ENCODE data around the gene B2M. TPM values are rescaled to one million over a fixed set of nuclear protein-coding genes. Genes with fewer than 3 reads are reported as not detected.
"Not testable (repeated sequence)": the region's sequence is repeated elsewhere in the genome, so short reads cannot be mapped to it uniquely, and the experiment has no call there.

Gene B2M
- total RNA-seq, 1 experiment from 2014 or later = 506 TPM

DNA sequence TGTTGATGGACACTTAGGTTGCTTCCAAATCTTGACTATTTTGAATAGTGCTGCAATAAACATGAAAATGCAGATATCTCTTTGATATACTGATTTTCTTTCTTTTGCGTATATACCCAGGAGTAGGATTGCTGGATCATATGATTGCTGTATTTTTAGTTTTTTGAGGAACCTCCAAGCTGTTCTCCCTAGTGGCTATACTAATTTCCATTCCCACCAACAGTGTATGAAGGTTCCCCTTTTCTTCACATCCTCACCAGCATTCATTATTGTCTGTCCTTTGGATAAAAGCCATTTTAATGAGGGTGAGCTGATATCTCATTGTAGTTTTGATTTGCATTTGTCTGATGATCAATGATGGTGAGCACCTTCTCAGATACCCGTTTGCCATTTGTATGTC lies 12.7 kb upstream of the B2M start:
- no peak for DNase-seq (ENCODE audit: low spot score)

DNA sequence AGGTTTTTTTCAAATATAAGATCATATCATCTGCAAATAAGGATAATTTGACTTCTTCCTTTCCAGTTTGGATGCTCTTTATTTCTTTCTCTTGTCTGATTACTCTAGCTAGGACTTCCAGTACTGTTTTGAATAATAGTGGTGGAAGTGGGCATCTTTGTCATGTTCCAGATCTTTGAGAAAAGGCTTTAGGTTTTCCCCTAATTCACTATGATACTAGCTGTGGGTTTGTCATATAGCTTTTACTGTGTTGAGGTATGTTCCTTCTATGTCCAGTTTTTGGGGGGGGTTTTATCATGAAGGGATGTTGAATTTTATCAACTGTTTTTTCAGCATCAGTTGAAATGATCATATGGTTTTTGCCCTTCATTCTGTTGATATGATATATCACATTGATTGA lies 10.6 kb upstream of the B2M start:
- DNase-seq (ENCODE audit: low spot score) = not testable (repeated sequence)

DNA sequence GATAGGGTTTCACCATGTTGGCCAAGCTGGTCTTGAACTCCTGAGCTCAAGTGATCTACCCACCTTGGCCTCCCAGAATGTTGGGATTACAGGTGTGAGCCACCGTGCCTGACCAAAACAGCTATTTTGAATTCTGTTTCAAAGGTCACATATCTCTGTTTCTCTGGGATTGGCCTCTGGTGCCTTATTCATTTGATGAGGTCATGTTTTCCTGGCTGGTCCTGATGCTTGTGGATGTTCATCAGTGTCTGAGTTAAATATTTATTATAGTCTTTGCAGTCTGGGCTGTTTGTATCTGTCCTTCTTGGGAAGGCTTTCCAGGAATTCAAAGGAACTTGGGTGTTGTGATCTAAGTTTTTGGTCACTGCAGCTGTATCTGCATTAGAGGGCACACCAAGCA lies 5.3 kb upstream of the B2M start:
- no peak for DNase-seq (ENCODE audit: low spot score)

DNA sequence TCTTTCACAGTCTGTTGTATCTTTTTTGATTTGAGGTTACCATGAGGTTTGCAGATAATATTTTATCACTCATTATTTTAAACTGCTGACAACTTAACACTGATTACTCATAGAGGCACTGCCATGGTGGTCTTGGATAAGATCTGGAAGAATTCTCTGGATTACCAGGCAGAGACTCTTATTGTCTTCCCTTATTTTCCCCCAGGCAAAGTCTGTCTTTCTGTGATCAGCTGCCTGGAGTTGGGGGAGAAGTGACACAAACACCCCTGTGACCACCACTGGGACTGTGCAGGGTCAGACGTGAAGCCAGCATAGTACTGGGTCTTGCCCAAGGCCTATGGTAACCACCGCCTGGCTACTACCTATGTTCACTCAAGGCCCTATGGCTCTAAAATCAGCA lies 4.9 kb upstream of the B2M start:
- DNase-seq (ENCODE audit: low spot score) = no peak

DNA sequence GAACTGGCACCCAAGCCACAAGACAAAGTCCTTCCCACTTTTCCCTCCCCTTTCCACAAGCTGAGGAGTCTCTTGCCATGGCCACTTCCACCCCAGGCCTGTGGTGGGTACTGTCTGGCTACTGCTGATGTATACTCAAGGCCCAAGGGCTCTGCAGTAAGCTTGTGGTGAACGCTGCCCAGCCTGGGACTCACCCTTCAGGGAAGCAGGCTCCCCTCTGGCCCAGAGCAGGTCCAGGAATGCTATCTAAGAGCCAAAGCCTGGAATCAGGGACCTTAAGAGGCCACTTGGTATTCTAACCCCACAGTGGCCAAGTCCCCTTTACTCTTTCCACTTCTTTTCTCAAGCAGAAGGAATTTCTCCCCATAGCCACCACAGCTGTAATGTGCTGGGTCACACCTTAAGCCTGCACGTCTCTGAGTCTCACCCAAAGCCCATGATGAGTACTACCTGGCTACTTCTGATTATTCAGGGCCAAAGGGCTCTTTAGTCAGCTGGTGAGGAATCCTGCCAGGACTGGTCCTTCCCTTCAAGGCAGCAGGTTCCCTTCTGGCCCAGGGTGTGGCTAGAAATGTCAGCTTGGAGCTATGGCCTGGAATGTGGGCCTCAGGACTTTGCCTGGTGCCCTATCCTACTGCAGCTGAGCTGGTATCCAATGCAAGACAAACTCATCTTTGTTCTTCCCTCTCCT lies 4.2 kb upstream of the B2M start:
- DNase-seq (ENCODE audit: low spot score) = peak; percentile 57

DNA sequence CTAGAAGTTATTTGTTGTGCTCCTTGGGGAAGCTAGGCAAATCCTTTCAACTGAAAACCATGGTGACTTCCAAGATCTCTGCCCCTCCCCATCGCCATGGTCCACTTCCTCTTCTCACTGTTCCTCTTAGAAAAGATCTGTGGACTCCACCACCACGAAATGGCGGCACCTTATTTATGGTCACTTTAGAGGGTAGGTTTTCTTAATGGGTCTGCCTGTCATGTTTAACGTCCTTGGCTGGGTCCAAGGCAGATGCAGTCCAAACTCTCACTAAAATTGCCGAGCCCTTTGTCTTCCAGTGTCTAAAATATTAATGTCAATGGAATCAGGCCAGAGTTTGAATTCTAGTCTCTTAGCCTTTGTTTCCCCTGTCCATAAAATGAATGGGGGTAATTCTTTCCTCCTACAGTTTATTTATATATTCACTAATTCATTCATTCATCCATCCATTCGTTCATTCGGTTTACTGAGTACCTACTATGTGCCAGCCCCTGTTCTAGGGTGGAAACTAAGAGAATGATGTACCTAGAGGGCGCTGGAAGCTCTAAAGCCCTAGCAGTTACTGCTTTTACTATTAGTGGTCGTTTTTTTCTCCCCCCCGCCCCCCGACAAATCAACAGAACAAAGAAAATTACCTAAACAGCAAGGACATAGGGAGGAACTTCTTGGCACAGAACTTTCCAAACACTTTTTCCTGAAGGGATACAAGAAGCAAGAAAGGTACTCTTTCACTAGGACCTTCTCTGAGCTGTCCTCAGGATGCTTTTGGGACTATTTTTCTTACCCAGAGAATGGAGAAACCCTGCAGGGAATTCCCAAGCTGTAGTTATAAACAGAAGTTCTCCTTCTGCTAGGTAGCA lies 851 bp upstream of the B2M start:
- DNase-seq (ENCODE audit: low spot score) = no peak

DNA sequence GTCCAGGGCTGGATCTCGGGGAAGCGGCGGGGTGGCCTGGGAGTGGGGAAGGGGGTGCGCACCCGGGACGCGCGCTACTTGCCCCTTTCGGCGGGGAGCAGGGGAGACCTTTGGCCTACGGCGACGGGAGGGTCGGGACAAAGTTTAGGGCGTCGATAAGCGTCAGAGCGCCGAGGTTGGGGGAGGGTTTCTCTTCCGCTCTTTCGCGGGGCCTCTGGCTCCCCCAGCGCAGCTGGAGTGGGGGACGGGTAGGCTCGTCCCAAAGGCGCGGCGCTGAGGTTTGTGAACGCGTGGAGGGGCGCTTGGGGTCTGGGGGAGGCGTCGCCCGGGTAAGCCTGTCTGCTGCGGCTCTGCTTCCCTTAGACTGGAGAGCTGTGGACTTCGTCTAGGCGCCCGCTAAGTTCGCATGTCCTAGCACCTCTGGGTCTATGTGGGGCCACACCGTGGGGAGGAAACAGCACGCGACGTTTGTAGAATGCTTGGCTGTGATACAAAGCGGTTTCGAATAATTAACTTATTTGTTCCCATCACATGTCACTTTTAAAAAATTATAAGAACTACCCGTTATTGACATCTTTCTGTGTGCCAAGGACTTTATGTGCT lies 527 bp downstream of the B2M start:
- peak; percentile 61 for DNase-seq (ENCODE audit: low spot score)

DNA sequence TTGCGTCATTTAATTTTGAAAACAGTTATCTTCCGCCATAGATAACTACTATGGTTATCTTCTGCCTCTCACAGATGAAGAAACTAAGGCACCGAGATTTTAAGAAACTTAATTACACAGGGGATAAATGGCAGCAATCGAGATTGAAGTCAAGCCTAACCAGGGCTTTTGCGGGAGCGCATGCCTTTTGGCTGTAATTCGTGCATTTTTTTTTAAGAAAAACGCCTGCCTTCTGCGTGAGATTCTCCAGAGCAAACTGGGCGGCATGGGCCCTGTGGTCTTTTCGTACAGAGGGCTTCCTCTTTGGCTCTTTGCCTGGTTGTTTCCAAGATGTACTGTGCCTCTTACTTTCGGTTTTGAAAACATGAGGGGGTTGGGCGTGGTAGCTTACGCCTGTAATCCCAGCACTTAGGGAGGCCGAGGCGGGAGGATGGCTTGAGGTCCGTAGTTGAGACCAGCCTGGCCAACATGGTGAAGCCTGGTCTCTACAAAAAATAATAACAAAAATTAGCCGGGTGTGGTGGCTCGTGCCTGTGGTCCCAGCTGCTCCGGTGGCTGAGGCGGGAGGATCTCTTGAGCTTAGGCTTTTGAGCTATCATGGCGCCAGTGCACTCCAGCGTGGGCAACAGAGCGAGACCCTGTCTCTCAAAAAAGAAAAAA lies 1.2 kb downstream of the B2M start:
- peak; percentile 79 for DNase-seq (ENCODE audit: low spot score)

DNA sequence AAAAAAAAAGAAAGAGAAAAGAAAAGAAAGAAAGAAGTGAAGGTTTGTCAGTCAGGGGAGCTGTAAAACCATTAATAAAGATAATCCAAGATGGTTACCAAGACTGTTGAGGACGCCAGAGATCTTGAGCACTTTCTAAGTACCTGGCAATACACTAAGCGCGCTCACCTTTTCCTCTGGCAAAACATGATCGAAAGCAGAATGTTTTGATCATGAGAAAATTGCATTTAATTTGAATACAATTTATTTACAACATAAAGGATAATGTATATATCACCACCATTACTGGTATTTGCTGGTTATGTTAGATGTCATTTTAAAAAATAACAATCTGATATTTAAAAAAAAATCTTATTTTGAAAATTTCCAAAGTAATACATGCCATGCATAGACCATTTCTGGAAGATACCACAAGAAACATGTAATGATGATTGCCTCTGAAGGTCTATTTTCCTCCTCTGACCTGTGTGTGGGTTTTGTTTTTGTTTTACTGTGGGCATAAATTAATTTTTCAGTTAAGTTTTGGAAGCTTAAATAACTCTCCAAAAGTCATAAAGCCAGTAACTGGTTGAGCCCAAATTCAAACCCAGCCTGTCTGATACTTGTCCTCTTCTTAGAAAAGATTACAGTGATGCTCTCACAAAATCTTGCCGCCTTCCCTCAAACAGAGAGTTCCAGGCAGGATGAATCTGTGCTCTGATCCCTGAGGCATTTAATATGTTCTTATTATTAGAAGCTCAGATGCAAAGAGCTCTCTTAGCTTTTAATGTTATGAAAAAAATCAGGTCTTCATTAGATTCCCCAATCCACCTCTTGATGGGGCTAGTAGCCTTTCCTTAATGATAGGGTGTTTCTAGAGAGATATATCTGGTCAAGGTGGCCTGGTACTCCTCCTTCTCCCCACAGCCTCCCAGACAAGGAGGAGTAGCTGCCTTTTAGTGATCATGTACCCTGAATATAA lies 2.0 kb downstream of the B2M start:
- peak; percentile 70 for DNase-seq (ENCODE audit: low spot score)

DNA sequence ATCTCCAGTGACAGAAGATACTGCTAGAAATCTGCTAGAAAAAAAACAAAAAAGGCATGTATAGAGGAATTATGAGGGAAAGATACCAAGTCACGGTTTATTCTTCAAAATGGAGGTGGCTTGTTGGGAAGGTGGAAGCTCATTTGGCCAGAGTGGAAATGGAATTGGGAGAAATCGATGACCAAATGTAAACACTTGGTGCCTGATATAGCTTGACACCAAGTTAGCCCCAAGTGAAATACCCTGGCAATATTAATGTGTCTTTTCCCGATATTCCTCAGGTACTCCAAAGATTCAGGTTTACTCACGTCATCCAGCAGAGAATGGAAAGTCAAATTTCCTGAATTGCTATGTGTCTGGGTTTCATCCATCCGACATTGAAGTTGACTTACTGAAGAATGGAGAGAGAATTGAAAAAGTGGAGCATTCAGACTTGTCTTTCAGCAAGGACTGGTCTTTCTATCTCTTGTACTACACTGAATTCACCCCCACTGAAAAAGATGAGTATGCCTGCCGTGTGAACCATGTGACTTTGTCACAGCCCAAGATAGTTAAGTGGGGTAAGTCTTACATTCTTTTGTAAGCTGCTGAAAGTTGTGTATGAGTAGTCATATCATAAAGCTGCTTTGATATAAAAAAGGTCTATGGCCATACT lies 4.0 kb downstream of the B2M start:
- DNase-seq (ENCODE audit: low spot score) = no peak

DNA sequence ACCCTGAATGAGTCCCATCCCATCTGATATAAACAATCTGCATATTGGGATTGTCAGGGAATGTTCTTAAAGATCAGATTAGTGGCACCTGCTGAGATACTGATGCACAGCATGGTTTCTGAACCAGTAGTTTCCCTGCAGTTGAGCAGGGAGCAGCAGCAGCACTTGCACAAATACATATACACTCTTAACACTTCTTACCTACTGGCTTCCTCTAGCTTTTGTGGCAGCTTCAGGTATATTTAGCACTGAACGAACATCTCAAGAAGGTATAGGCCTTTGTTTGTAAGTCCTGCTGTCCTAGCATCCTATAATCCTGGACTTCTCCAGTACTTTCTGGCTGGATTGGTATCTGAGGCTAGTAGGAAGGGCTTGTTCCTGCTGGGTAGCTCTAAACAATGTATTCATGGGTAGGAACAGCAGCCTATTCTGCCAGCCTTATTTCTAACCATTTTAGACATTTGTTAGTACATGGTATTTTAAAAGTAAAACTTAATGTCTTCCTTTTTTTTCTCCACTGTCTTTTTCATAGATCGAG lies 4.5 kb downstream of the B2M start:
- DNase-seq (ENCODE audit: low spot score) = no peak

DNA sequence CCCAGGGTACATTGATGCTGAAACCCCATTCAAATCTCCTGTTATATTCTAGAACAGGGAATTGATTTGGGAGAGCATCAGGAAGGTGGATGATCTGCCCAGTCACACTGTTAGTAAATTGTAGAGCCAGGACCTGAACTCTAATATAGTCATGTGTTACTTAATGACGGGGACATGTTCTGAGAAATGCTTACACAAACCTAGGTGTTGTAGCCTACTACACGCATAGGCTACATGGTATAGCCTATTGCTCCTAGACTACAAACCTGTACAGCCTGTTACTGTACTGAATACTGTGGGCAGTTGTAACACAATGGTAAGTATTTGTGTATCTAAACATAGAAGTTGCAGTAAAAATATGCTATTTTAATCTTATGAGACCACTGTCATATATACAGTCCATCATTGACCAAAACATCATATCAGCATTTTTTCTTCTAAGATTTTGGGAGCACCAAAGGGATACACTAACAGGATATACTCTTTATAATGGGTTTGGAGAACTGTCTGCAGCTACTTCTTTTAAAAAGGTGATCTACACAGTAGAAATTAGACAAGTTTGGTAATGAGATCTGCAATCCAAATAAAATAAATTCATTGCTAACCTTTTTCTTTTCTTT lies 5.8 kb downstream of the B2M start:
- no peak for DNase-seq (ENCODE audit: low spot score)

DNA sequence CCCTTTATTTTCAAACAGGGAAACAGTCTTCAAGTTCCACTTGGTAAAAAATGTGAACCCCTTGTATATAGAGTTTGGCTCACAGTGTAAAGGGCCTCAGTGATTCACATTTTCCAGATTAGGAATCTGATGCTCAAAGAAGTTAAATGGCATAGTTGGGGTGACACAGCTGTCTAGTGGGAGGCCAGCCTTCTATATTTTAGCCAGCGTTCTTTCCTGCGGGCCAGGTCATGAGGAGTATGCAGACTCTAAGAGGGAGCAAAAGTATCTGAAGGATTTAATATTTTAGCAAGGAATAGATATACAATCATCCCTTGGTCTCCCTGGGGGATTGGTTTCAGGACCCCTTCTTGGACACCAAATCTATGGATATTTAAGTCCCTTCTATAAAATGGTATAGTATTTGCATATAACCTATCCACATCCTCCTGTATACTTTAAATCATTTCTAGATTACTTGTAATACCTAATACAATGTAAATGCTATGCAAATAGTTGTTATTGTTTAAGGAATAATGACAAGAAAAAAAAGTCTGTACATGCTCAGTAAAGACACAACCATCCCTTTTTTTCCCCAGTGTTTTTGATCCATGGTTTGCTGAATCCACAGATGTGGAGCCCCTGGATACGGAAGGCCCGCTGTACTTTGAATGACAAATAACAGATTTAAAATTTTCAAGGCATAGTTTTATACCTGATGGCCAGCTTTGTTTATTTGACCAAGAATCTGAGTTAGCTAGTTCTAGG lies 7.0 kb downstream of the B2M start:
- DNase-seq (ENCODE audit: low spot score) = no peak

DNA sequence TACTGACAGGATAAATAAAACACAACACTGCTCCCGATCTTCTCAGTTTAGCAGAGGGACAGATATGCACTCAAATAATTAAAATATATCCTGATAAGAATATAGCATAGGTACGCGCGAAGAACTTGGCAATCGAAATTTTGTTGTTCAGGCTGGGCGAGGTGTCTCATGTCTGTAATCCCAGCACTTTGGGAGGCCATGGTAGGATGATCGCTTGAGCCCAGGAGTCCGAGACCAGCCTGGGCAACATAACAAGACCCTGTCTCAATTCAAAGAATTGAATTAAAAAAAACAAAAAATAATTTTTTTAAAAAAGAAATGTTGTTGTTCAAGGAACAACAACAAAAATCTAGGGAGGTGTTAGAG lies 7.6 kb downstream of the B2M start:
- no peak for DNase-seq (ENCODE audit: low spot score)

DNA sequence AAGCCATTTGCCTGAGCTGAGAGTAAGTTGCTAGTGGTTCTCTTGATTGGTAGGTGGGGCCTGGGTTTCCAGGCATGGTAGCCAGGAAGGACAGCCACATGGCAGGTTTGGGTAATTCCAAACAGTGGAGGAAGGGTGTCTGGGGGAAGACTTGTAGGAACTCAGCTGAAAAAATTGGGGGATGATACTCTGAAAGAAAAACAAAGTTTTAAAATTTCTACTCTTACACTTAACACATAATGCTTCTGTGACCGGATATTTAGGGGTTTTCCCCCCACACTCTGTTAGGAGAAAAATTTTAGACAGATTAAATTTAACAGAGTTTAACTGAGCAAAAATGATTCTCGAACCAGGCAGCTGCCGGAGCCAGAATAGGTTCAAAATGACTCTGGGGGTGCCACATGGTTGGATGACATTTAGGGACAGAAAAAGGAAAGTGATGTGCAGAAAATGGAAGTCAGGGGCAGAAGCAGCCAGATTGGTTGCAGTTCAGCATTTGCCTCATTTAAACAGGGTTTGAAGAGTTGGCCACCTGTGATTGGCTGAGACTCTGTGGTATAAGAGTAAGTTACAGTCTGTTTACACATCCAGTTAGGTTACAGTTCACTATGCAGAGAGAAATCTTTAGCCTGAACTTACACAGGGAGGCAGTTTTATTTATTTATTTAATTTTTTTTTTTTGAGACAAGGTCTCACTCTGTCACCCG lies 8.1 kb downstream of the B2M start:
- no peak for DNase-seq (ENCODE audit: low spot score)

DNA sequence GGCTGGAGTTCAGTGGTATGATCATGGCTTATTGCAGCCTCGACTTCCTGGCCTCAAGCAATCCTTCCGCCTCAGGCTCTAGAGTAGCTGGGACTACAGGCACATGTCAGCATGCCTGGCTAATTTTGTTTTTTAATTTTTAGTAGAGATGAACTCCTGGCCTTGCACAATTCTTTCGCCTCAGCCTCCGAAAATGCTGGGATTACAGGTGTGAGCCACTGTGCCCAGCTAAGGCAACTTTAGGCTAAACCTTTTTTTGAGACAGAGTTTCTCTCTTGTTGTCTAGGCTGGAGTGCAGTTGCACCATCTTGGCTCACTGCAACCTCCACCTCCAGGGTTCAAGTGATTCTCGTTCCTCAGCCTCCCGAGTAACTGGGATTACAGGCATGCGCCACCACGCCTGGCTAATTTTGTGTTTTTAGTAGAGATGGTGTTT lies 8.7 kb downstream of the B2M start:
- not testable (repeated sequence) for DNase-seq (ENCODE audit: low spot score)

DNA sequence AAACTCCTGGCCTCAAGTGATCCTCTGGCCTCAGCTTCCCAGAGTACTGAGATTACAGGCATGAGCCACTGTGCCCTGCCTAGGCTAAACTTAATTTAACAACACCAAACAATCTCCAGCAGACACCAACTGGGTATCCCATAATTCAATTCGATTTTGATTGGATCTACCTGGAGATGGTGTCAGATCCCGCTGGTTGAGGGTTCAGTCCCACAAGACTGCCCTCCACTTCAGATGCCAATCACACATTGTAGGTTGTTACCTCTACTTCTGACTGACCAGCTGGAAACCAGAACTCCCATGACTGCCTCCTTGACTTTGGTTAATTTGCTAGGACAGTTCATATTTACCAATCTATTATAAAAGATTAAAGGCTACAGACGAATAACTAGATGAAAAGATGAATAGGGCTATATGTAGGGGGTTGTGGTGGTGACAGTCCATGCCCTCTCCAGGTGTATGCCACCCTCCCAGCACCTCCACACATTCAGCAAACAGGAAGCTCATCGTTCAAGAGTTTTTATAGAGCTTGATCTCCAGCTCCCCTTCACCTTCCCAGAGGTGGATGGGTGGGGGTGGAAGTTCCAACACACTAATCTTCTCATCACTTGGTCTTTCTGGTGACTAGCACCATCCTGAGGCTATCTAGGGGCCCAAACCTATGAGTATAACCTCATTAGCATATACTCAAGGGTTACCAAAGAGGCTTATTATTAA lies 9.3 kb downstream of the B2M start:
- DNase-seq (ENCODE audit: low spot score) = no peak

DNA sequence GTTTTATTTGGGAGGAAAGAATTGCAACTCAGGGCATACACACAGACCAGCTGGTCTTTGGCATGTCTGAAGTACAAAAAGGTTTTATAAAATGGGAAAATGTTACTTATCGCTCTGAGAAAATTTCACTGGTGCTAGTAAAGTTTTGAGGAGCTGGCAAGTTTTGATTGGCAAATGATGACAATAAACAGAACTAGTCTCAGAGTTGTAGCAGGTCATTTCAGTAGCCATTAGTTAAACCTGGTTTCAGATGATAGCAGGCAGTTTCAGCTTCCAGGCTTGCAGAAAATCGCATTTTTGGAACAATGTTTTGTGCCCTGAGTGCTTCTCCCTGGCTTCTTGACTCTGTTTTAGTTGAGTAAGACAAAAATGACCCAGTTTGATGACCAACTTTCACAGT lies 10.7 kb downstream of the B2M start:
- DNase-seq (ENCODE audit: low spot score) = no peak
